ENCODE measurements around the gene PARP15. TPM values are rescaled to one million over a fixed set of nuclear protein-coding genes. Genes with fewer than 3 reads are reported as not detected.

The PARP15 gene
- total RNA-seq, 1 experiment from 2014 or later: 0.24 TPM

- no peak for DNase-seq
- H3K14ac ChIP-seq (ENCODE audit: insufficient read depth, low read length): no peak overlapping the region
- H3K9ac ChIP-seq (ENCODE audit: extremely low read depth, insufficient read length, low read length): no peak overlapping the region
- H3K79me1 ChIP-seq (ENCODE audit: insufficient read depth, low read depth, low read length, poor library complexity, severe bottlenecking): no peaks in the 10 kb centered on the region
- H2BK12ac ChIP-seq (ENCODE audit: insufficient read length, low read depth, low read length): no peak overlapping the region
- no peak overlapping the region for H2BK15ac ChIP-seq (ENCODE audit: low read depth, low read length)
- H3K56ac ChIP-seq (ENCODE audit: insufficient read length, low read depth, low read length): no peak overlapping the region
- no peaks in the 10 kb centered on the region for H3K4me1 ChIP-seq (ENCODE audit: insufficient read depth, low read length)
- no peak overlapping the region for H2BK120ac ChIP-seq (ENCODE audit: low read depth, low read length, poor library complexity, severe bottlenecking)
- H4K91ac ChIP-seq (ENCODE audit: insufficient read length, low read depth, low read length): no peak overlapping the region
- H3K4ac ChIP-seq (ENCODE audit: low read depth, low read length): no peak overlapping the region
- no peak overlapping the region for H3K18ac ChIP-seq (ENCODE audit: insufficient read length, low read depth, low read length)
- no peak overlapping the region for H3K27ac Mint-ChIP-seq
- H3K36me3 Mint-ChIP-seq (ENCODE audit: insufficient read depth in 1 of 3, low read depth in 3 of 3): no peaks in the 10 kb centered on the region
- no peak overlapping the region for H2AK5ac ChIP-seq (ENCODE audit: insufficient read length, low read length)
- H3K27me3 Mint-ChIP-seq (ENCODE audit: low read depth): no peaks in the 10 kb centered on the region
- H3K9me3 Mint-ChIP-seq: no peaks in the 10 kb centered on the region
- H3K9me3 ChIP-seq (ENCODE audit: control insufficient read depth, low read depth, low read length): no peaks in the 10 kb centered on the region
- no peak overlapping the region for H2AFZ ChIP-seq (ENCODE audit: low read length)
- H3K23me2 ChIP-seq (ENCODE audit: insufficient read length, low read depth, low read length, poor library complexity, severe bottlenecking): no peaks in the 10 kb centered on the region
- no peaks in the 10 kb centered on the region for H3K79me2 ChIP-seq (ENCODE audit: insufficient read depth, low read length)
- H3K23ac ChIP-seq (ENCODE audit: insufficient read length, low read depth, low read length): no peak overlapping the region
- TF ChIP-seq, protein P1, sequence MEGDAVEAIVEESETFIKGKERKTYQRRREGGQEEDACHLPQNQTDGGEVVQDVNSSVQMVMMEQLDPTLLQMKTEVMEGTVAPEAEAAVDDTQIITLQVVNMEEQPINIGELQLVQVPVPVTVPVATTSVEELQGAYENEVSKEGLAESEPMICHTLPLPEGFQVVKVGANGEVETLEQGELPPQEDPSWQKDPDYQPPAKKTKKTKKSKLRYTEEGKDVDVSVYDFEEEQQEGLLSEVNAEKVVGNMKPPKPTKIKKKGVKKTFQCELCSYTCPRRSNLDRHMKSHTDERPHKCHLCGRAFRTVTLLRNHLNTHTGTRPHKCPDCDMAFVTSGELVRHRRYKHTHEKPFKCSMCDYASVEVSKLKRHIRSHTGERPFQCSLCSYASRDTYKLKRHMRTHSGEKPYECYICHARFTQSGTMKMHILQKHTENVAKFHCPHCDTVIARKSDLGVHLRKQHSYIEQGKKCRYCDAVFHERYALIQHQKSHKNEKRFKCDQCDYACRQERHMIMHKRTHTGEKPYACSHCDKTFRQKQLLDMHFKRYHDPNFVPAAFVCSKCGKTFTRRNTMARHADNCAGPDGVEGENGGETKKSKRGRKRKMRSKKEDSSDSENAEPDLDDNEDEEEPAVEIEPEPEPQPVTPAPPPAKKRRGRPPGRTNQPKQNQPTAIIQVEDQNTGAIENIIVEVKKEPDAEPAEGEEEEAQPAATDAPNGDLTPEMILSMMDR (conservative IDR thresholded peaks at IDR 0.05): no peak
- H2BK20ac ChIP-seq (ENCODE audit: low read depth, low read length, poor library complexity, severe bottlenecking): no peak overlapping the region
- WGBS (ENCODE audit: extremely low coverage, insufficient read length, low lambda C conversion rate): no CpG with 5 or more reads among the region's 1 CpG
- H3K4me3 Mint-ChIP-seq: no peak overlapping the region
- H3K4me2 ChIP-seq (ENCODE audit: insufficient read depth, insufficient read length, low read length): no peak overlapping the region
- no peaks in the 10 kb centered on the region for H4K20me1 ChIP-seq (ENCODE audit: control insufficient read depth, insufficient read depth, insufficient read length)
- no peak overlapping the region for H4K8ac ChIP-seq (replicated peaks; ENCODE audit: insufficient read length, low read depth, low read length)
- no peaks in the 10 kb centered on the region for H3K27me3 ChIP-seq (ENCODE audit: insufficient read depth, low read length)
- H3T11ph ChIP-seq (ENCODE audit: low read length): no peak overlapping the region
- no peak overlapping the region for H4K5ac ChIP-seq (ENCODE audit: insufficient read length, low read depth, low read length)
- no peak overlapping the region for H2BK5ac ChIP-seq (ENCODE audit: insufficient read length, low read length)
- H3K4me1 Mint-ChIP-seq: peaks cover 0 to 7% of the 10 kb centered on the region in 2 experiments; a peak in 2 of 4 replicates
- no peak overlapping the region for H3K27ac ChIP-seq (ENCODE audit: insufficient read length, low read depth, low read length)
These were observed 31.5 kb downstream of the PARP15 start for GRCh38 chr3:122608916-122609315.
